ENCODE results near the gene ATG2A. TPM values are rescaled to one million over a fixed set of nuclear protein-coding genes. Genes with fewer than 3 reads are reported as not detected.

ATG2A gene
- total and polyA plus RNA-seq, 4 experiments from 2014 or later, result 4.1 to 47.3 (median 26.0) TPM

GRCh38 chr11:64872790-64873488, 44.1 kb downstream of the ATG2A start:
- H3K27ac Mint-ChIP-seq, result peak overlapping the region; percentile 19 to 99 (median 86)
- H3K4me3 ChIP-seq (ENCODE audit: low read length in 2 of 2), result peak overlapping the region in 1 of 2 donors; percentile 10
- peaks cover 0 to 14% (median 0%) of the 10 kb centered on the region in 8 donors for H3K9me3 Mint-ChIP-seq
- ChIA-PET CTCF (ENCODE audit: partially characterized antibody) (interaction anchor here (0.9 to 29.4 kb wide), 5 partner anchors 15 to 246 kb away, joined by 3 to 1245 read pairs (median 3); partner anchors contain the start of gene CDC42BPG), POLR2A (ENCODE audit: partially characterized antibody) (interaction anchor here (0.7 to 31.5 kb wide), 11 partner anchors 8 to 560 kb away, joined by 3 to 2105 read pairs (median 4); partner anchors contain the start of genes ATG2A, CDC42BPG, FAU and MRPL49)
- no peak for DNase-seq
- H3K27me3 ChIP-seq (ENCODE audit: insufficient read depth, low read length), result no peaks in the 10 kb centered on the region
- H3K4me1 ChIP-seq (ENCODE audit: insufficient read depth, low read length), result peaks cover 87% of the 10 kb centered on the region
- intact Hi-C loops (cut with micrococcal nuclease), result no loop called here
- H3K27ac ChIP-seq (ENCODE audit: low read depth, low read length), result peak overlapping the region; percentile 42
- H3K4me1 Mint-ChIP-seq, result peaks cover 51 to 95% (median 70%) of the 10 kb centered on the region in 4 donors
- H3K9me3 ChIP-seq (ENCODE audit: control insufficient read depth in 1 of 2, low read length in 2 of 2), result no peaks in the 10 kb centered on the region
- H3K4me3 Mint-ChIP-seq, result peak overlapping the region; percentile 57 to 92 (median 80)
- H3K36me3 ChIP-seq (ENCODE audit: insufficient read depth, low read length), result peaks cover 37% of the 10 kb centered on the region
- H3K36me3 Mint-ChIP-seq, result peaks cover 46 to 82% of the 10 kb centered on the region in 2 donors
- H3K27me3 Mint-ChIP-seq, result no peaks in the 10 kb centered on the region

DNA sequence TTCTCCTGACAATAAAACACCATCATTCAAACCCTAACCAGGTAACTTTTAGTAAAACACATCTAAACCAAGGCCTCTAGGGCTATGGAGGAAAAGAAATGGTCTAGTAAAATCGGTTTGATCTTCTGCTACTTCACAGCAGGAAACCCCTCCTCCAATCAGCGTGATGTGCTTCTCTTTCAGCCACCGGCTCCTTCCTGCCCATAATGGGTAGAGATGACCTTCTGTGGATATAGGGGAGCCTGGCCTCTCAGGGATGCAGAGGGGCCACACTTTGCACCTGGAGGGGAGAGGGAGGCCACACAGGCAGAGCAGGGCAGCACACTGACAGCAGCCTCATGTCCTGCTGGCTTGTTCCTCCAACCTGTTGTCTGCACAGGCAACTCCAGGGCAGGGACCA, 45.5 kb downstream of the ATG2A start:
- H3K4me3 Mint-ChIP-seq, result peak overlapping the region; percentile 68 to 92 (median 82)
- no peaks in the 10 kb centered on the region for H3K27me3 ChIP-seq (ENCODE audit: insufficient read depth, low read length)
- H3K4me1 Mint-ChIP-seq, result peaks cover 54 to 91% (median 76%) of the 10 kb centered on the region in 4 donors
- H3K9me3 Mint-ChIP-seq, result peaks cover 0 to 1% (median 0%) of the 10 kb centered on the region in 8 donors
- CTCF ChIA-PET (ENCODE audit: partially characterized antibody), result interaction anchor here (29.4 kb wide), 1 partner anchor 15 kb away, joined by 1245 read pairs; the partner anchor contains the start of gene CDC42BPG
- peak overlapping the region; percentile 80 to 99 (median 88) for H3K27ac Mint-ChIP-seq
- no peak for DNase-seq
- intact Hi-C loops (cut with micrococcal nuclease), result no loop called here
- peaks cover 37% of the 10 kb centered on the region for H3K36me3 ChIP-seq (ENCODE audit: insufficient read depth, low read length)
- peaks cover 94% of the 10 kb centered on the region for H3K4me1 ChIP-seq (ENCODE audit: insufficient read depth, low read length)
- no peaks in the 10 kb centered on the region for H3K27me3 Mint-ChIP-seq
- H3K4me3 ChIP-seq (ENCODE audit: low read length in 2 of 2), result peak overlapping the region; percentile 7 to 51
- peaks cover 45 to 75% of the 10 kb centered on the region in 2 donors for H3K36me3 Mint-ChIP-seq
- no peaks in the 10 kb centered on the region for H3K9me3 ChIP-seq (ENCODE audit: control insufficient read depth in 1 of 2, low read length in 2 of 2)
- POLR2A ChIA-PET (ENCODE audit: partially characterized antibody), result interaction anchor here (2.2 to 31.5 kb wide), 2 partner anchors 10 to 15 kb away, joined by 8 to 2105 read pairs; partner anchors contain the start of gene CDC42BPG
- peak overlapping the region; percentile 65 for H3K27ac ChIP-seq (ENCODE audit: low read depth, low read length)

DNA sequence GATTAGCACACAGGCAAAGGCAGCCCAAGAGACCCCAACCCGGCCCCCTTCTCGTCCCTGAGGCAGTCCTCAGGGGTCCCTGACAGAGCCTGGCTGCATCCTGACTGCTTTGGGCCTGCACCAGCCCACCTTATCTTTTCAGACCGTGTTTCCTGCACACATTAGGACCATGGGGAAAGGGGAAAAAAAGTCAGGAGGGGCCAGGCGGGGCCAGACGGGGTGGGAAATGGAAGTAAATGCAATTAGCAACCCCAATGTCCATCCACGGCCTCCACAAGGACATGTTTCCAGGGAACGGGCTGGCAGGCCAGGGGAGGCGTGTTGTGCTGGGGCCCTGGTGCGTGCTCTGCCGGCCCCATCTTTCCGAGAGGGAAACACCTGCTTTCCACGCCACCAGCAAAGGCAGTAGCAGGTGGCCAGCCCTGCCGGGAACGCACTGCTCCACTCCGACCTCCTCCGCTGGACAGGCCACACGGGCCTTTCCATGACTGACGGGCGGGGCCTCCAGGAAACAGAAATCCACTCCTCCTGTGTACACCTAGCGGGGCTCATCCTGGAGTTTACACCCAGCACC, 46.0 kb downstream of the ATG2A start:
- peak overlapping the region; percentile 11 to 51 for H3K4me3 ChIP-seq (ENCODE audit: low read length in 2 of 2)
- intact Hi-C loops (cut with micrococcal nuclease), result no loop called here

DNA sequence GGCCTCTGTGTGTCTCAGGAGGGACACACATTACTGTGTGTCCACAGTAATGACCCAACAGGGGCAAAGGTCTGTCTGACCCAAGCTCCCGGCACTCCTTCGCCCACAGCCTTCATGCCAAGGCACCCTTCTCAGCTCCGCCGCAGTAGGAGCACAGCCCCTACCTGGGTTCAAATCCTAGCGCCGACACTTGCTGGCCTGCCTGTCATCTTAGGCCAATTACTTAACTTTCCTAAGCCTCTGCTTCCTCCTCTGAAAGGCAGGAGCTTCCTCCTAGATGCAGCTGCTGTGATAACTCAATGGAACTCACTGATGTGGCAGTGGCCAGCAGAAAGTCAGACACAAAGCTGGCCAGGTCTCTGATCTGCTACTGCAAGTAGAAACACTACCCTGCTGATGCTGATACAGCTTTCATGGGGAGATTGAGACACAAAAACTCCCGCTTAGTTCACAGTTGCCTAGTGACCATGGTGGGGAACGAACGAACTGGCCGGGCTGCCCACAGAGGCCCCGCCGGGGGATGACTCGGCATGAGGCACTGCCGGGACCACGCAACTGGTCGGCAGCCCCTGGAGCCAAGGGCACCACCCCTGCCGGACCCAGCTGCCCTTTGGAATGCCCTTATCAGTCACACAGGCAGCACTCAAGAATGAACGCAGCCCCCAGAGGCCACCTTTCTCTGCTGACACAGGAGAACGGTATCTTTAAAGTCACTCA, 46.7 kb downstream of the ATG2A start:
- DNase-seq, result no peak
- Histone ChIP-seq H3K36me3 (ENCODE audit: insufficient read depth, low read length) (peaks cover 37% of the 10 kb centered on the region), H3K4me3 (ENCODE audit: low read length in 2 of 2) (peak overlapping the region; percentile 11 to 51), H3K4me1 (ENCODE audit: insufficient read depth, low read length) (peaks cover 97% of the 10 kb centered on the region), H3K27me3 (ENCODE audit: insufficient read depth, low read length) (no peaks in the 10 kb centered on the region), H3K9me3 (ENCODE audit: control insufficient read depth in 1 of 2, low read length in 2 of 2) (no peaks in the 10 kb centered on the region), H3K27ac (ENCODE audit: low read depth, low read length) (peak overlapping the region; percentile 65)
- Mint-ChIP-seq H3K27me3 (no peaks in the 10 kb centered on the region), H3K4me1 (peaks cover 58 to 92% (median 79%) of the 10 kb centered on the region in 4 donors), H3K27ac (peak overlapping the region; percentile 80 to 99 (median 94)), H3K9me3 (peaks cover 0 to 1% (median 0%) of the 10 kb centered on the region in 8 donors), H3K36me3 (peaks cover 46 to 74% of the 10 kb centered on the region in 2 donors), H3K4me3 (peak overlapping the region; percentile 76 to 92 (median 82))
- intact Hi-C loops (cut with micrococcal nuclease), result no loop called here
- POLR2A ChIA-PET (ENCODE audit: partially characterized antibody), result interaction anchor here (1.5 to 28.8 kb wide), 4 partner anchors 17 to 107 kb away, joined by 4 to 2105 read pairs (median 372); partner anchors contain the start of genes CDC42BPG, EHD1 and PPP2R5B
- CTCF ChIA-PET (ENCODE audit: partially characterized antibody), result interaction anchor here (1.9 to 29.7 kb wide), 5 partner anchors 9 to 24 kb away, joined by 7 to 1245 read pairs (median 78); partner anchors contain the start of genes CDC42BPG and EHD1

More for the DNA sequence above, 46.0 kb downstream of the ATG2A start:
- H3K4me3 Mint-ChIP-seq, result peak overlapping the region; percentile 68 to 92 (median 82)
- ChIA-PET CTCF (ENCODE audit: partially characterized antibody) (interaction anchor here (1.9 to 29.7 kb wide), 5 partner anchors 9 to 25 kb away, joined by 7 to 1245 read pairs (median 78); partner anchors contain the start of genes CDC42BPG and EHD1), POLR2A (ENCODE audit: partially characterized antibody) (interaction anchor here (1.8 to 31.5 kb wide), 4 partner anchors 15 to 53 kb away, joined by 4 to 2105 read pairs (median 1422); partner anchors contain the start of genes CDC42BPG, EHD1 and PPP2R5B)
- Histone ChIP-seq H3K4me1 (ENCODE audit: insufficient read depth, low read length) (peaks cover 97% of the 10 kb centered on the region), H3K36me3 (ENCODE audit: insufficient read depth, low read length) (peaks cover 37% of the 10 kb centered on the region), H3K27me3 (ENCODE audit: insufficient read depth, low read length) (no peaks in the 10 kb centered on the region), H3K9me3 (ENCODE audit: control insufficient read depth in 1 of 2, low read length in 2 of 2) (no peaks in the 10 kb centered on the region), H3K27ac (ENCODE audit: low read depth, low read length) (peak overlapping the region; percentile 65)
- no peaks in the 10 kb centered on the region for H3K27me3 Mint-ChIP-seq
- peaks cover 46 to 75% of the 10 kb centered on the region in 2 donors for H3K36me3 Mint-ChIP-seq
- DNase-seq, result no peak
- peak overlapping the region; percentile 82 to 99 (median 91) for H3K27ac Mint-ChIP-seq
- peaks cover 0 to 1% (median 0%) of the 10 kb centered on the region in 8 donors for H3K9me3 Mint-ChIP-seq
- H3K4me1 Mint-ChIP-seq, result peaks cover 55 to 92% (median 78%) of the 10 kb centered on the region in 4 donors

DNA sequence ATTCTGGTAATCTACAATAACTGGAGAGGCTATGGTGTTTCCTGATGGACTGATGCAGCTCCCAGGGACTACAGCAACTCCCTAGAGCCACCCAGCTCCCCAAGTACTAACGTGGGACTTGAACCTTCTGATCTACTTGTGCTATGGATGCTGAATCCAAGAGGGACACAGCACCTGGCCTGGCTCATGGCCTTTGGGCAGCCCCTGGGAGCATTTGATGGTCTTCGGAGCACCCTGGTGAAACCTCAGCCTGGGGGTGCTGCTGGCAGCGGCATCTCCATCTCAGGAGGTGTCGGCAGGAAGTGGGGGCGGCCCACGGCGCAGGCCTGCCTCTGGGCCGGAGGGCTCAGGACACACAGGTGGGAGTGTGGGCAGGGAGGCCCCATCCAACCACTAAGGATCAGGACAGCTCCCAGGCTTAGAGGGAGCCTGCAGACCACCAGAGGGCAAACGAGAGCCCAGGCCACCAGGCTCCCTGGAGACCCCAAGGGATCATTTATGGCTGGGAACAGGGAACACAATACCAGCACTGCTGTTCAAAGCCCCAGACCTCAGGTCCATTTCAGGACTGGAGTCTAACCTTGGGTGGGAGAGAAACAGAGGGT, 47.3 kb downstream of the ATG2A start:
- Histone ChIP-seq H3K4me3 (ENCODE audit: low read length in 2 of 2) (peak overlapping the region; percentile 51 to 58), H3K9me3 (ENCODE audit: control insufficient read depth in 1 of 2, low read length in 2 of 2) (no peaks in the 10 kb centered on the region), H3K27me3 (ENCODE audit: insufficient read depth, low read length) (no peaks in the 10 kb centered on the region), H3K27ac (ENCODE audit: low read depth, low read length) (peak overlapping the region; percentile 65), H3K4me1 (ENCODE audit: insufficient read depth, low read length) (peaks cover 97% of the 10 kb centered on the region), H3K36me3 (ENCODE audit: insufficient read depth, low read length) (peaks cover 37% of the 10 kb centered on the region)
- peak overlapping the region; percentile 76 to 92 (median 82) for H3K4me3 Mint-ChIP-seq
- peak overlapping the region; percentile 85 to 99 (median 94) for H3K27ac Mint-ChIP-seq
- peaks cover 60 to 92% (median 78%) of the 10 kb centered on the region in 4 donors for H3K4me1 Mint-ChIP-seq
- CTCF ChIA-PET (ENCODE audit: partially characterized antibody), result interaction anchor here (1.9 to 29.7 kb wide), 5 partner anchors 8 to 24 kb away, joined by 7 to 1245 read pairs (median 78); partner anchors contain the start of genes CDC42BPG and EHD1
- DNase-seq, result no peak
- H3K9me3 Mint-ChIP-seq, result peaks cover 0 to 1% (median 0%) of the 10 kb centered on the region in 8 donors
- H3K27me3 Mint-ChIP-seq, result no peaks in the 10 kb centered on the region
- intact Hi-C loops (cut with micrococcal nuclease), result loop anchor here (1.0 kb wide), 2 partner anchors 9 to 10 kb away; partner anchors contain the start of gene EHD1
- peaks cover 45 to 70% of the 10 kb centered on the region in 2 donors for H3K36me3 Mint-ChIP-seq
- POLR2A ChIA-PET (ENCODE audit: partially characterized antibody), result interaction anchor here (0.8 to 28.8 kb wide), 7 partner anchors 17 to 117 kb away, joined by 3 to 2105 read pairs (median 5); partner anchors contain the start of genes CDC42BPG, EHD1, PPP2R5B and SF1
